Activated CD8-positive, alpha-beta memory T cell treated with anti-CD3 and anti-CD28 coated beads for 1 hour (primary cell): ENCODE measurements around the gene PTPRM.

ENCODE experiments used
- DNase-seq, 2 donors: peaks; one replicate each; pipeline ENCODE4 v3.0.0-alpha.2; 2020; ENCODE audit warnings: low read depth in 1 of 2; ENCODE audit errors: extremely low read depth in 1 of 2

PTPRM gene

GRCh38 chr18:7566567-7567473, at the start of gene PTPRM:
PTPRM (plus strand) TSS chr18:7567316; CDS start chr18:7567819, 503 bp downstream.
- no peak for DNase-seq

GRCh38 chr18:7517852-7518251, 49.3 kb upstream of the PTPRM start:
- no peak for DNase-seq

- DNase-seq, result no peak
Observed at GRCh38 chr18:7520200-7520785, 46.8 kb upstream of the PTPRM start.

- DNase-seq, result no peak
Observed at GRCh38 chr18:7521226-7521856, 45.8 kb upstream of the PTPRM start.

- no peak for DNase-seq
Observed at GRCh38 chr18:7523772-7524171, 43.3 kb upstream of the PTPRM start.

GRCh38 chr18:7524786-7525185, 42.3 kb upstream of the PTPRM start:
- DNase-seq, result no peak

- no peak for DNase-seq
Observed at GRCh38 chr18:7532942-7533341, 34.2 kb upstream of the PTPRM start.

- DNase-seq, result no peak
Observed at GRCh38 chr18:7535436-7536205, 31.5 kb upstream of the PTPRM start.

GRCh38 chr18:7537145-7537544, 30.0 kb upstream of the PTPRM start:
- no peak for DNase-seq

GRCh38 chr18:7541835-7542234, 25.3 kb upstream of the PTPRM start:
- no peak for DNase-seq

GRCh38 chr18:7544686-7545085, 22.4 kb upstream of the PTPRM start:
- DNase-seq, result no peak

- DNase-seq, result no peak
Observed at GRCh38 chr18:7545734-7546133, 21.4 kb upstream of the PTPRM start.

- no peak for DNase-seq
Observed at GRCh38 chr18:7548221-7548620, 18.9 kb upstream of the PTPRM start.

GRCh38 chr18:7548721-7549120, 18.4 kb upstream of the PTPRM start:
- no peak for DNase-seq

GRCh38 chr18:7557973-7558372, 9.1 kb upstream of the PTPRM start:
- DNase-seq, result no peak

- DNase-seq, result no peak
Observed at GRCh38 chr18:7558769-7559168, 8.3 kb upstream of the PTPRM start.

- DNase-seq, result no peak
Observed at GRCh38 chr18:7559709-7560319, 7.3 kb upstream of the PTPRM start.

- no peak for DNase-seq
Observed at GRCh38 chr18:7561909-7562460, 5.1 kb upstream of the PTPRM start.

GRCh38 chr18:7562491-7562890, 4.6 kb upstream of the PTPRM start:
- no peak for DNase-seq

GRCh38 chr18:7565677-7566076, 1.4 kb upstream of the PTPRM start:
- DNase-seq, result no peak

GRCh38 chr18:7566244-7566566, 911 bp upstream of the PTPRM start:
- DNase-seq, result no peak
